PC-3 (cell line): Measurements from ENCODE around the gene DUSP5. TPM values are rescaled to one million over a fixed set of nuclear protein-coding genes. Genes with fewer than 3 reads are reported as not detected.

Experiments
- ATAC-seq: fragments of 200-7000 bp; cut with Tn5 transposase; 2 replicates; pipeline ENCODE4 v1.9.1; 2020; ENCODE audit warnings: mild to moderate bottlenecking, moderate library complexity
- BruUV-seq: library from RNA; stranded (reverse); fragments of 400-500 nt; replicated peaks from 2 replicates; lab custom pipeline; 2021; lab: Mats Ljungman, UMichigan
- CTCF ChIA-PET: fragments of 300-600 bp; sonication (Branson Sonifier 250); formaldehyde crosslinking; loops from one replicate; lab custom pipeline; 2022; ENCODE audit warnings: antibody characterized with exemption; lab: Charles Lee
- POLR2A ChIA-PET: fragments of 300-600 bp; sonication (Branson Sonifier 250); formaldehyde crosslinking; loops from one replicate; lab custom pipeline; 2022; ENCODE audit warnings: antibody characterized with exemption; ENCODE audit not compliant: unreplicated experiment; lab: Charles Lee
- DNase-seq: peaks from one replicate; pipeline ENCODE4 v3.0.0-alpha.2; 2015
- H2AFZ ChIP-seq: fragments of 300-600 bp; sonication (generic); 2 replicates; pipeline ENCODE4 v1.6.0; 2016; ENCODE audit warnings: antibody characterized with exemption, low read length
- H3F3A ChIP-seq: fragments of 300-600 bp; sonication (generic); one replicate; pipeline ENCODE4 v1.6.0; 2017; ENCODE audit warnings: antibody characterized with exemption, low read length, control low read depth, mild to moderate bottlenecking; ENCODE audit not compliant: unreplicated experiment
- H3K27ac ChIP-seq: fragments of 300-600 bp; sonication (generic); 2 replicates; pipeline ENCODE4 v1.5.1; 2016; ENCODE audit warnings: mild to moderate bottlenecking, low read length
- H3K27me3 ChIP-seq: fragments of 300-600 bp; sonication (generic); 2 replicates; pipeline ENCODE4 v1.6.1; 2016; ENCODE audit warnings: low read length, mixed read lengths
- H3K36me3 ChIP-seq: fragments of 300-600 bp; sonication (generic); 2 replicates; pipeline ENCODE4 v1.6.1; 2016; ENCODE audit warnings: low read depth, mixed run types, low read length, mixed read lengths
- H3K4me1 ChIP-seq: fragments of 300-600 bp; sonication (generic); 2 replicates; pipeline ENCODE4 v1.5.1; 2016; ENCODE audit warnings: low read length; ENCODE audit not compliant: insufficient read depth
- H3K4me2 ChIP-seq: fragments of 300-600 bp; sonication (generic); 2 replicates; pipeline ENCODE4 v1.6.0; 2016; ENCODE audit warnings: low read length
- H3K4me3 ChIP-seq: fragments of 300-600 bp; sonication (generic); 2 replicates; pipeline ENCODE4 v1.5.1; 2016; ENCODE audit warnings: mild to moderate bottlenecking, low read length, mixed read lengths
- H3K79me2 ChIP-seq: fragments of 300-600 bp; sonication (generic); 2 replicates; pipeline ENCODE4 v1.6.1; 2017; ENCODE audit warnings: low read length, mixed read lengths
- H3K9ac ChIP-seq: fragments of 300-600 bp; sonication (generic); 2 replicates; pipeline ENCODE4 v1.6.0; 2016; ENCODE audit warnings: mild to moderate bottlenecking, low read length
- H3K9me2 ChIP-seq: fragments of 300-600 bp; sonication (generic); replicated peaks from 2 replicates; pipeline ENCODE4 v1.6.1; 2016; ENCODE audit warnings: mixed run types, low read length, mixed read lengths
- H3K9me3 ChIP-seq: fragments of 300-600 bp; sonication (generic); 2 replicates; pipeline ENCODE4 v1.6.1; 2016; ENCODE audit warnings: low read length, mixed read lengths
- H4K20me1 ChIP-seq: fragments of 300-600 bp; sonication (generic); 2 replicates; pipeline ENCODE4 v1.6.1; 2016; ENCODE audit warnings: low read length, mixed read lengths
- EZH2 ChIP-seq: fragments of 300-600 bp; sonication (generic); IDR thresholded peaks from one replicate; pipeline ENCODE4 v1.6.1; 2017; ENCODE audit warnings: antibody characterized with exemption, mild to moderate bottlenecking, low read length; ENCODE audit not compliant: unreplicated experiment
- EZH2phosphoT487 ChIP-seq: fragments of 300-600 bp; sonication (generic); IDR thresholded peaks from 2 replicates; pipeline ENCODE4 v1.6.1; 2018; ENCODE audit warnings: mild to moderate bottlenecking, antibody characterized with exemption, low read length, borderline replicate concordance
- intact Hi-C: fragments of 100-400 bp; cut with micrococcal nuclease; formaldehyde crosslinking; loops from 2 replicates; pipeline ENCODE4 v1.9.0; 2023
- total RNA-seq: library from RNA; depleted of rRNA; stranded (reverse); fragments of >200 nt; gene quantifications from 2 replicates; pipeline ENCODE4 v1.2.3, GENCODE V29; 2014
- TF ChIP-seq, protein P1 (sequence below): fragments of 300-600 bp; sonication (generic); conservative IDR thresholded peaks from 2 replicates; pipeline ENCODE4 v1.5.1; 2017; ENCODE audit warnings: antibody characterized with exemption, low read depth, mild to moderate bottlenecking, low read length

The DUSP5 gene
- total RNA-seq, 1 experiment from 2014 or later, result 206 TPM

GRCh38 chr10:110548002-110548401, 50.3 kb downstream of the DUSP5 start:
- BruUV-seq, result no TSS peak
- no peak for ATAC-seq

GRCh38 chr10:110549211-110549610, 51.5 kb downstream of the DUSP5 start:
- H3K4me1 ChIP-seq, result peaks cover 3% of the 10 kb centered on the region; the same call in 1 of the 2 replicates
- H3F3A ChIP-seq, result no peaks in the 10 kb centered on the region
- H3K79me2 ChIP-seq, result no peaks in the 10 kb centered on the region
- DNase-seq (no peak), ATAC-seq (no peak)
- no peaks in the 10 kb centered on the region for H3K9me3 ChIP-seq
- intact Hi-C loops, result loop anchor here (5.0 kb wide), 1 partner anchor 37 kb away; no protein-coding TSS in a partner anchor
- no peak overlapping the region for H3K4me3 ChIP-seq
- no peaks in the 10 kb centered on the region for H3K9me2 ChIP-seq
- H3K27ac ChIP-seq, result no peak overlapping the region
- H4K20me1 ChIP-seq, result no peaks in the 10 kb centered on the region
- H3K36me3 ChIP-seq, result no peaks in the 10 kb centered on the region
- H3K9ac ChIP-seq, result no peak overlapping the region
- CTCF ChIA-PET, result interaction anchor here (1.2 kb wide), 1 partner anchor 243 kb away, joined by 8 read pairs; no protein-coding TSS in a partner anchor
- H3K27me3 ChIP-seq, result no peaks in the 10 kb centered on the region
- POLR2A ChIA-PET, result interaction anchor here (0.7 kb wide), 1 partner anchor 229 kb away, joined by 3 read pairs; no protein-coding TSS in a partner anchor
- TF ChIP-seq, protein P1, sequence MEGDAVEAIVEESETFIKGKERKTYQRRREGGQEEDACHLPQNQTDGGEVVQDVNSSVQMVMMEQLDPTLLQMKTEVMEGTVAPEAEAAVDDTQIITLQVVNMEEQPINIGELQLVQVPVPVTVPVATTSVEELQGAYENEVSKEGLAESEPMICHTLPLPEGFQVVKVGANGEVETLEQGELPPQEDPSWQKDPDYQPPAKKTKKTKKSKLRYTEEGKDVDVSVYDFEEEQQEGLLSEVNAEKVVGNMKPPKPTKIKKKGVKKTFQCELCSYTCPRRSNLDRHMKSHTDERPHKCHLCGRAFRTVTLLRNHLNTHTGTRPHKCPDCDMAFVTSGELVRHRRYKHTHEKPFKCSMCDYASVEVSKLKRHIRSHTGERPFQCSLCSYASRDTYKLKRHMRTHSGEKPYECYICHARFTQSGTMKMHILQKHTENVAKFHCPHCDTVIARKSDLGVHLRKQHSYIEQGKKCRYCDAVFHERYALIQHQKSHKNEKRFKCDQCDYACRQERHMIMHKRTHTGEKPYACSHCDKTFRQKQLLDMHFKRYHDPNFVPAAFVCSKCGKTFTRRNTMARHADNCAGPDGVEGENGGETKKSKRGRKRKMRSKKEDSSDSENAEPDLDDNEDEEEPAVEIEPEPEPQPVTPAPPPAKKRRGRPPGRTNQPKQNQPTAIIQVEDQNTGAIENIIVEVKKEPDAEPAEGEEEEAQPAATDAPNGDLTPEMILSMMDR, result no peak
- TF ChIP-seq EZH2 (no peak), EZH2phosphoT487 (no peak)
- no TSS peak for BruUV-seq
- H3K4me2 ChIP-seq, result no peak overlapping the region
- no peak overlapping the region for H2AFZ ChIP-seq

More at GRCh38 chr10:110548002-110548401, 50.3 kb downstream of the DUSP5 start:
- no peak overlapping the region for H3K9ac ChIP-seq
- no peaks in the 10 kb centered on the region for H3K9me2 ChIP-seq
- H3K9me3 ChIP-seq, result no peaks in the 10 kb centered on the region
- intact Hi-C loops, result loop anchor here (5.0 kb wide), 1 partner anchor 36 kb away; no protein-coding TSS in a partner anchor
- ChIA-PET CTCF (interaction anchor here (1.2 kb wide), 1 partner anchor 241 kb away, joined by 8 read pairs; no protein-coding TSS in a partner anchor), POLR2A (no interaction called here)
- peaks cover 3% of the 10 kb centered on the region; the same call in 1 of the 2 replicates for H3K4me1 ChIP-seq
- DNase-seq, result no peak
- H3K36me3 ChIP-seq, result no peaks in the 10 kb centered on the region
- H3K4me2 ChIP-seq, result no peak overlapping the region
- H3F3A ChIP-seq, result no peaks in the 10 kb centered on the region
- no peaks in the 10 kb centered on the region for H3K79me2 ChIP-seq
- no peak overlapping the region for H2AFZ ChIP-seq
- no peak overlapping the region for H3K27ac ChIP-seq
- TF ChIP-seq EZH2 (no peak), EZH2phosphoT487 (no peak)
- TF ChIP-seq, protein P1, result no peak
- H3K4me3 ChIP-seq, result no peak overlapping the region
- no peaks in the 10 kb centered on the region for H4K20me1 ChIP-seq
- no peaks in the 10 kb centered on the region for H3K27me3 ChIP-seq

GRCh38 chr10:110553905-110554304, 56.2 kb downstream of the DUSP5 start:
- no peak overlapping the region for H3K27ac ChIP-seq
- no peak for ATAC-seq
- intact Hi-C loops, result no loop called here
- ChIA-PET CTCF (no interaction called here), POLR2A (no interaction called here)
- no TSS peak for BruUV-seq
- no peak for DNase-seq
- no peaks in the 10 kb centered on the region for H3F3A ChIP-seq
- H3K9me3 ChIP-seq, result no peaks in the 10 kb centered on the region
- H3K79me2 ChIP-seq, result no peaks in the 10 kb centered on the region
- no peaks in the 10 kb centered on the region for H3K36me3 ChIP-seq
- no peaks in the 10 kb centered on the region for H3K27me3 ChIP-seq
- H4K20me1 ChIP-seq, result no peaks in the 10 kb centered on the region
- H2AFZ ChIP-seq, result no peak overlapping the region
- no peaks in the 10 kb centered on the region for H3K4me1 ChIP-seq
- TF ChIP-seq EZH2phosphoT487, result no peak
- TF ChIP-seq EZH2, result no peak
- TF ChIP-seq, protein P1, result no peak
- H3K4me3 ChIP-seq, result no peak overlapping the region
- H3K9ac ChIP-seq, result no peak overlapping the region
- no peak overlapping the region for H3K4me2 ChIP-seq
- no peaks in the 10 kb centered on the region for H3K9me2 ChIP-seq
